ENCODE data around the gene SLC13A2.

SLC13A2 gene

DNA sequence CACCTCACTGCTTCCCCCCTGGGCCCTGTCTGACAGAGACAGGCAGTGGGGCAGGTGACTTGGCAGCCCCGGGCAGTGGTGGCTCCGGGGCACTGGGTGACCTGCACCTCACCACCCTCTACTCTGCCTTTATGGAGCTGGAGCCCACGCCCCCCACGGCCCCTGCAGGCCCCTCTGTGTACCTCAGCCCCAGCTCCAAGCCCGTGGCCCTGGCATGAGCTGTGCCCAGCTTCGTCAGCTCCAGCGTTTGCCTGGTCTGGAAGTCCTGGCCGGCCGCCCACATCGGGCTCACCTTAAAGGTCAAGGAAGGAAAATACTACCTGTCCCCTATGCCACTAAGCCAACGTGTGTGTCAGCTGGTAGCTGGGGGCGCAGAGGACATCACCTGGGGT lies 63.8 kb downstream of the SLC13A2 start (continued):
- no peak for TF ChIP-seq FEZF1 (tag by site-specific recombination; IDR thresholded peaks at IDR 0.05)

GRCh38 chr17:28538296-28538895 lies 65.0 kb downstream of the SLC13A2 start:
- ChIA-PET CTCF (interaction anchor here (1.0 to 7.4 kb wide), 6 partner anchors 8 to 305 kb away, joined by 3 to 155 read pairs (median 6); no protein-coding TSS in a partner anchor), POLR2A (interaction anchor here (0.7 kb wide), 1 partner anchor 143 kb away, joined by 5 read pairs; no protein-coding TSS in a partner anchor)
- Histone ChIP-seq H3K4me3 (ENCODE audit: low read depth, low read length) (no peak overlapping the region), H3K27ac (ENCODE audit: extremely low read depth, low read depth, low read length) (no peak overlapping the region), H3K9me3 (ENCODE audit: control insufficient read depth, insufficient read depth, low read depth, low read length) (no peaks in the 10 kb centered on the region), H3K4me1 (ENCODE audit: control insufficient read depth, insufficient read depth, low read length) (no peaks in the 10 kb centered on the region), H3K36me3 (ENCODE audit: control insufficient read depth in 2 of 2, insufficient read depth in 1 of 2, low read length in 2 of 2) (no peaks in the 10 kb centered on the region)
- no peak for TF ChIP-seq ZNF654 (tag by site-specific recombination; IDR thresholded peaks at IDR 0.05; ENCODE audit: low read depth)
- no peak for TF ChIP-seq KLF10 (tag by site-specific recombination; IDR thresholded peaks at IDR 0.05)
- no peak for TF ChIP-seq ZNF140 (tag by site-specific recombination; IDR thresholded peaks at IDR 0.05)
- no peak for TF ChIP-seq ZNF629 (tag by site-specific recombination; IDR thresholded peaks at IDR 0.05)
- TF ChIP-seq ZNF266 (tag by site-specific recombination; IDR thresholded peaks at IDR 0.05; ENCODE audit: low read depth) = no peak
- TF ChIP-seq ZNF530 (tag by site-specific recombination; IDR thresholded peaks at IDR 0.05; ENCODE audit: low read depth) = no peak
- TF ChIP-seq KLF7 (tag by site-specific recombination; IDR thresholded peaks at IDR 0.05; ENCODE audit: borderline replicate concordance) = no peak
- no peak for TF ChIP-seq HOXA7 (CRISPR knock-in tag; IDR thresholded peaks at IDR 0.05; ENCODE audit: borderline replicate concordance)
- TF ChIP-seq BCL6B (tag by site-specific recombination; IDR thresholded peaks at IDR 0.05) = no peak
- no peak for TF ChIP-seq ZNF670 (tag by site-specific recombination; IDR thresholded peaks at IDR 0.05; ENCODE audit: low read depth)
- no peak for TF ChIP-seq ZNF621 (tag by site-specific recombination; IDR thresholded peaks at IDR 0.05)
- TF ChIP-seq IKZF3 (tag by site-specific recombination; IDR thresholded peaks at IDR 0.05) = no peak
- no peak for TF ChIP-seq ZFP41 (tag by site-specific recombination; IDR thresholded peaks at IDR 0.05; ENCODE audit: borderline replicate concordance)
- TF ChIP-seq ZNF560 (tag by site-specific recombination; IDR thresholded peaks at IDR 0.05; ENCODE audit: borderline replicate concordance) = no peak
- no peak for TF ChIP-seq SP2 (tag by site-specific recombination; IDR thresholded peaks at IDR 0.05)
- no peak for TF ChIP-seq ZNF548 (tag by site-specific recombination; IDR thresholded peaks at IDR 0.05)
- TF ChIP-seq SP7 (tag by site-specific recombination; IDR thresholded peaks at IDR 0.05) = no peak
- TF ChIP-seq HOXC10 (CRISPR knock-in tag; IDR thresholded peaks at IDR 0.05) = no peak

DNA sequence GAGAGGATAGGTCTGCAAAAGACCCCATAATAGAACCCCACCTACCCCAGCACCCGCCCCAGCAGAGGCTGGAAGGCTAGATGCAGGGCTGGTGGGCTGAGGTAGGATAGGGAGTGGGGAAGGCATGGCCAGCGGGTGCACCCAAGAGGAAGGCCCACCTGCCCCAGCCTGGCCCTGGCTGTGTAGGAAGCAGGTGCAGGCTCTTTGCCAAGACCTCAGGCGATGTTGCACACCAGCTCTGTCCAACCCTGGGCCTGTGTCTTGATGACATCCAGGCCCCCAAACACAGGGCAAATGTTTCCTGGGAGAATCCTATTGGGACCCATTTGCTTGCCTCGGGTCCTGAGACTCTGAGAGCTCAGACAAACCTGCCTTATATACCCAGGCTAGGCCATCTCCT lies 66.8 kb downstream of the SLC13A2 start:
- Histone ChIP-seq H3K27ac (ENCODE audit: extremely low read depth, low read depth, low read length) (no peak overlapping the region), H3K4me1 (ENCODE audit: control insufficient read depth, insufficient read depth, low read length) (no peaks in the 10 kb centered on the region), H3K36me3 (ENCODE audit: control insufficient read depth in 2 of 2, insufficient read depth in 1 of 2, low read length in 2 of 2) (no peaks in the 10 kb centered on the region), H3K9me3 (ENCODE audit: control insufficient read depth, insufficient read depth, low read depth, low read length) (no peaks in the 10 kb centered on the region), H3K4me3 (ENCODE audit: low read depth, low read length) (no peak overlapping the region)
- POLR2A ChIA-PET = interaction anchor here (1.5 kb wide), 1 partner anchor 11 kb away, joined by 3 read pairs; no protein-coding TSS in a partner anchor
- no peak for TF ChIP-seq ZIC2 (tag by site-specific recombination; IDR thresholded peaks at IDR 0.05)
- no peak for TF ChIP-seq ZNF626 (tag by site-specific recombination; IDR thresholded peaks at IDR 0.05)
- TF ChIP-seq ZNF585B (tag by site-specific recombination; IDR thresholded peaks at IDR 0.05) = no peak
- TF ChIP-seq ZNF624 (tag by site-specific recombination; IDR thresholded peaks at IDR 0.05) = no peak
- no peak for TF ChIP-seq SP2 (tag by site-specific recombination; IDR thresholded peaks at IDR 0.05)
- no peak for TF ChIP-seq ZNF654 (tag by site-specific recombination; IDR thresholded peaks at IDR 0.05; ENCODE audit: low read depth)
- TF ChIP-seq ZNF146 (tag by site-specific recombination; IDR thresholded peaks at IDR 0.05) = no peak
- CTCF ChIA-PET = interaction anchor here (0.6 to 7.4 kb wide), 29 partner anchors 7 to 865 kb away, joined by 3 to 155 read pairs (median 5); partner anchors contain the start of genes FOXN1, UNC119 and VTN

Data from HEK293 (cell line).